H9 (cell line): ENCODE results near the gene NECTIN4. TPM values are rescaled to one million over a fixed set of nuclear protein-coding genes. Genes with fewer than 3 reads are reported as not detected.

Experiments used
- DNase-seq: peaks from one replicate; pipeline ENCODE4 v3.0.0-alpha.2; 2017
- H2AFZ ChIP-seq: one replicate; pipeline ENCODE4 v1.6.1; 2013; ENCODE audit warnings: mild to moderate bottlenecking, low read length, control low read depth, moderate library complexity
- H2AK5ac ChIP-seq: 2 replicates; pipeline ENCODE4 v1.6.1; 2013; ENCODE audit warnings: low read length, control low read depth, mixed read lengths; ENCODE audit not compliant: insufficient read length
- H2BK120ac ChIP-seq: one replicate; pipeline ENCODE4 v1.6.1; 2013; ENCODE audit warnings: low read depth, mild to moderate bottlenecking, low read length, control low read depth, inconsistent platforms; ENCODE audit not compliant: poor library complexity, severe bottlenecking
- H2BK12ac ChIP-seq: 2 replicates; pipeline ENCODE4 v1.6.1; 2013; ENCODE audit warnings: low read length, control low read depth, mixed read lengths, low read depth; ENCODE audit not compliant: insufficient read length
- H2BK15ac ChIP-seq: 2 replicates; pipeline ENCODE4 v1.6.1; 2013; ENCODE audit warnings: low read depth, low read length, control low read depth
- H2BK20ac ChIP-seq: one replicate; pipeline ENCODE4 v1.6.1; 2013; ENCODE audit warnings: low read depth, mild to moderate bottlenecking, low read length, control low read depth, inconsistent platforms; ENCODE audit not compliant: poor library complexity, severe bottlenecking
- H2BK5ac ChIP-seq: 2 replicates; pipeline ENCODE4 v1.6.1; 2013; ENCODE audit warnings: low read length, control low read depth, mixed read lengths; ENCODE audit not compliant: insufficient read length
- H3K14ac ChIP-seq: 2 replicates; pipeline ENCODE4 v1.6.1; 2013; ENCODE audit warnings: low read length, control low read depth; ENCODE audit not compliant: insufficient read depth
- H3K18ac ChIP-seq: 2 replicates; pipeline ENCODE4 v1.6.1; 2013; ENCODE audit warnings: low read depth, mild to moderate bottlenecking, mixed read lengths, low read length, control low read depth; ENCODE audit not compliant: insufficient read length
- H3K23ac ChIP-seq: 2 replicates; pipeline ENCODE4 v1.6.1; 2013; ENCODE audit warnings: low read length, control low read depth, mixed read lengths, low read depth; ENCODE audit not compliant: insufficient read length
- H3K23me2 ChIP-seq: 2 replicates; pipeline ENCODE4 v1.6.1; 2013; ENCODE audit warnings: low read depth, mild to moderate bottlenecking, mixed read lengths, low read length, control low read depth; ENCODE audit not compliant: insufficient read length, poor library complexity, severe bottlenecking
- H3K27ac ChIP-seq: 2 replicates; pipeline ENCODE4 v1.5.1; 2013; ENCODE audit warnings: low read length, control low read depth, mixed read lengths, low read depth; ENCODE audit not compliant: insufficient read length
- H3K27me3 ChIP-seq: 2 replicates; pipeline ENCODE4 v1.6.1; 2013; ENCODE audit warnings: low read length, control low read depth, inconsistent platforms; ENCODE audit not compliant: insufficient read depth
- H3K4ac ChIP-seq: 2 replicates; pipeline ENCODE4 v1.6.1; 2013; ENCODE audit warnings: low read depth, mild to moderate bottlenecking, control low read depth, inconsistent platforms, low read length, moderate library complexity
- H3K4me1 ChIP-seq: 2 replicates; pipeline ENCODE4 v1.6.1; 2013; ENCODE audit warnings: low read length, control low read depth, inconsistent platforms; ENCODE audit not compliant: insufficient read depth
- H3K4me2 ChIP-seq: 2 replicates; pipeline ENCODE4 v1.6.1; 2013; ENCODE audit warnings: low read length, control low read depth, mixed read lengths; ENCODE audit not compliant: insufficient read length, insufficient read depth
- H3K56ac ChIP-seq: 2 replicates; pipeline ENCODE4 v1.6.1; 2013; ENCODE audit warnings: low read depth, mild to moderate bottlenecking, mixed read lengths, low read length, control low read depth; ENCODE audit not compliant: insufficient read length
- H3K79me1 ChIP-seq: 2 replicates; pipeline ENCODE4 v1.6.1; 2013; ENCODE audit warnings: low read depth, mild to moderate bottlenecking, moderate library complexity, low read length, control low read depth, inconsistent platforms; ENCODE audit not compliant: insufficient read depth, poor library complexity, severe bottlenecking
- H3K79me2 ChIP-seq: 2 replicates; pipeline ENCODE4 v1.6.1; 2013; ENCODE audit warnings: low read length, control low read depth, inconsistent platforms; ENCODE audit not compliant: insufficient read depth
- H3K9ac ChIP-seq: 2 replicates; pipeline ENCODE4 v1.6.1; 2013; ENCODE audit warnings: low read length, control low read depth, mixed read lengths; ENCODE audit not compliant: insufficient read length; ENCODE audit errors: extremely low read depth
- H3K9me3 ChIP-seq: one replicate; pipeline ENCODE4 v1.6.1; 2013; ENCODE audit warnings: low read depth, low read length, inconsistent platforms; ENCODE audit not compliant: control insufficient read depth
- H3T11ph ChIP-seq: one replicate; pipeline ENCODE4 v1.6.1; 2013; ENCODE audit warnings: mild to moderate bottlenecking, low read length, control low read depth, inconsistent platforms
- H4K20me1 ChIP-seq: one replicate; pipeline ENCODE4 v1.6.1; 2013; ENCODE audit not compliant: control insufficient read depth, insufficient read length, insufficient read depth
- H4K5ac ChIP-seq: 2 replicates; pipeline ENCODE4 v1.6.1; 2013; ENCODE audit warnings: low read depth, mild to moderate bottlenecking, mixed read lengths, low read length, control low read depth; ENCODE audit not compliant: insufficient read length
- H4K8ac ChIP-seq: replicated peaks from 2 replicates; pipeline ENCODE4 v1.6.1; 2013; ENCODE audit warnings: low read length, control low read depth, mixed read lengths, low read depth; ENCODE audit not compliant: insufficient read length
- H4K91ac ChIP-seq: 2 replicates; pipeline ENCODE4 v1.6.1; 2013; ENCODE audit warnings: low read depth, mild to moderate bottlenecking, moderate library complexity, mixed read lengths, low read length, control low read depth; ENCODE audit not compliant: insufficient read length
- H3K27ac Mint-ChIP-seq, 3 experiments: 2 replicates in 2 of 3; 3 replicates in 1 of 3; pipeline ENCODE4 v1.8.0; 2020 to 2021; ENCODE audit warnings: mixed read lengths in 3 of 3, mild to moderate bottlenecking in 1 of 3, moderate library complexity in 1 of 3
- H3K27me3 Mint-ChIP-seq: 2 replicates; pipeline ENCODE4 v1.8.0; 2021; ENCODE audit warnings: low read depth, mild to moderate bottlenecking, moderate library complexity, mixed read lengths
- H3K36me3 Mint-ChIP-seq, 3 experiments: 2 replicates in 2 of 3; 3 replicates in 1 of 3; pipeline ENCODE4 v1.8.0; 2020 to 2021; ENCODE audit warnings: low read depth in 3 of 3, mixed read lengths in 3 of 3; ENCODE audit not compliant: insufficient read depth in 1 of 3
- H3K4me1 Mint-ChIP-seq, 2 experiments: 2 replicates each; pipeline ENCODE4 v1.8.0; 2020; ENCODE audit warnings: mixed read lengths in 2 of 2
- H3K4me3 Mint-ChIP-seq, 2 experiments: 2 replicates in 1 of 2; 3 replicates in 1 of 2; pipeline ENCODE4 v1.8.0; 2020 to 2021; ENCODE audit warnings: mild to moderate bottlenecking in 2 of 2, mixed read lengths in 2 of 2, moderate library complexity in 1 of 2
- H3K9me3 Mint-ChIP-seq, 2 experiments: 2 replicates in 1 of 2; 3 replicates in 1 of 2; pipeline ENCODE4 v1.8.0; 2020; ENCODE audit warnings: mild to moderate bottlenecking in 2 of 2, mixed read lengths in 2 of 2, moderate library complexity in 1 of 2
- CTCF ChIP-seq: fragments of 200-600 bp; sonication (generic); conservative IDR thresholded peaks from 3 replicates; pipeline ENCODE4 v1.8.0; 2021; ENCODE audit warnings: antibody characterized with exemption, mild to moderate bottlenecking
- WGBS: extraction: QIAGEN DNeasy Blood & Tissue Kit; methylation state at CpG from one replicate; pipeline ENCODE4 v1.1.7; 2013; ENCODE audit warnings: missing lambda C conversion rate, low lambda C conversion rate, mixed read lengths; ENCODE audit not compliant: insufficient read length; ENCODE audit errors: extremely low coverage; 5-methylcytosine and 5-hydroxymethylcytosine counted together
- total RNA-seq: library from RNA; stranded (reverse); gene quantifications from 2 replicates; pipeline ENCODE4 v1.2.1, GENCODE V29; 2021

NECTIN4 gene
- total RNA-seq, 1 experiment from 2014 or later = 0.33 TPM

GRCh38 chr1:161111117-161111516 lies 21.8 kb upstream of the NECTIN4 start:
- DNase-seq = no peak

More at GRCh38 chr1:161111117-161111516, 21.8 kb upstream of the NECTIN4 start:
- no peak overlapping the region for H3K18ac ChIP-seq
- no peak overlapping the region for H3K9ac ChIP-seq
- no peaks in the 10 kb centered on the region for H3K9me3 Mint-ChIP-seq
- no peak overlapping the region for H4K8ac ChIP-seq
- no peak overlapping the region for H2BK5ac ChIP-seq
- WGBS = no CpG with 5 or more reads among the region's 3 CpGs
- no peak overlapping the region for H3K4ac ChIP-seq
- no peaks in the 10 kb centered on the region for H3K27me3 Mint-ChIP-seq
- H2BK20ac ChIP-seq = no peak overlapping the region
- H3K4me1 Mint-ChIP-seq = peaks cover 0 to 5% of the 10 kb centered on the region in 2 experiments; a peak in 2 of 4 replicates
- no peaks in the 10 kb centered on the region for H3K4me1 ChIP-seq
- no peak overlapping the region for H3K23ac ChIP-seq
- H3K4me2 ChIP-seq = no peak overlapping the region
- peaks cover 0 to 11% (median 4%) of the 10 kb centered on the region in 3 experiments; a peak in 5 of 7 replicates for H3K36me3 Mint-ChIP-seq
- no peak for TF ChIP-seq CTCF
- no peak overlapping the region for H2AK5ac ChIP-seq
- H2BK12ac ChIP-seq = no peak overlapping the region
- no peak overlapping the region for H2BK120ac ChIP-seq
- no peaks in the 10 kb centered on the region for H4K20me1 ChIP-seq
- no peak overlapping the region for H4K91ac ChIP-seq
- H3K27ac Mint-ChIP-seq = no peak overlapping the region
- H3K27me3 ChIP-seq = no peaks in the 10 kb centered on the region
- no peak overlapping the region for H3K14ac ChIP-seq
- H3K79me1 ChIP-seq = peaks cover 8% of the 10 kb centered on the region
- H2AFZ ChIP-seq = no peak overlapping the region
- H3K56ac ChIP-seq = no peak overlapping the region
- peaks cover 10% of the 10 kb centered on the region; the same call in 1 of the 2 replicates for H3K79me2 ChIP-seq
- H3K23me2 ChIP-seq = no peaks in the 10 kb centered on the region
- no peak overlapping the region for H3K27ac ChIP-seq
- no peak overlapping the region for H4K5ac ChIP-seq
- H3K9me3 ChIP-seq = no peaks in the 10 kb centered on the region
- no peak overlapping the region for H2BK15ac ChIP-seq
- no peak overlapping the region for H3K4me3 Mint-ChIP-seq
- no peak overlapping the region for H3T11ph ChIP-seq
